Panc1 (cell line): ENCODE data around the gene PGM3.

Experiments
- SIN3A ChIP-seq: IDR thresholded peaks from 2 replicates; pipeline ENCODE4 v1.6.1; 2012; ENCODE audit warnings: low read depth, mild to moderate bottlenecking, low read length, moderate library complexity, borderline replicate concordance; ENCODE audit not compliant: insufficient read depth
- TF ChIP-seq, protein P1 (sequence below): fragments of 450-650 bp; IDR thresholded peaks from 2 replicates; pipeline ENCODE4 v1.5.1; 2017; ENCODE audit warnings: mild to moderate bottlenecking

DNA sequence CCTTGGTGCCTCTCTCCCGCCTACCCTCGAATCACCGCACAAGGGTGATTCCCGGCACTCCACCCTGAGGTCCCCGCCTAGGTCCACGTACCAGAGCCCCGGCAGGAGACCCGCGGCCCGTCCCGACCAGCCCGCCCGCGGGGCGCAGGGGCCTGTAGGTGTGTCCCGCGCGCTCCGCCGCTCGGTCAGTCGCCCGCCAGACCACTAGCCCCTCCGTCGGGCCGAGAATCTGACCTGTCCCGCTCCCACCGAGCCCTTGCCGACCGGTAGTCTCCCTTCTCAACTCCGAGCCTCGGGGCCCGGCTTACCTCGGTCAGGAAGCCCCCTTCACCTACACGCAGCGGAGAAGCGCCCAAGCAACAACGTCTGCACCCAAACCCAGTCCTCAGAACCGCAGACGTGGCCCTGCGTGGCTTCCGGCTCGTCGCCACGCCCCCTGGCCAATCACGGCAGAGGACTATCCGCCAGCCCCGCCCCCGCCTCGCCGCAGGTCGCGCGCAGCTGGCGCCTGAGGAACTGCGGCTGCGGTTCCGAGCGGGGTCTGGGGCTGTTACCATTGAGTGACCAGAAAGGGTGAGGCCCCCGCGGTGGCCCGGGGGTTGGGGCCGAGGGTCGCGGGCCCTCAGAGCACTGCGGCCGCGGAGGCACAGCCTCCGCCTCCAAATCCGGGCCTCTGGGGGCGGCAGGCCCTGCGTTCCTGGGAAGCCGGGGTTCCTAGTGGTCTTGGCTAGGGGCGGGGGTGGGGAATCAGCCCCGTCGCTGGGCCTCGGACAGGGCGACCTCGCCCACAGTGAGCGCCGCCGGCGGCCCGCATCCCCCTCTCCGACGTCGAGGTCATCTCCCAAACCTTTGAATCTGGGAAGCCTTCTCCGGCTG is at the start of gene PGM3, which contains the start of gene RWDD2A:
- no peak for TF ChIP-seq SIN3A
- TF ChIP-seq, protein P1, sequence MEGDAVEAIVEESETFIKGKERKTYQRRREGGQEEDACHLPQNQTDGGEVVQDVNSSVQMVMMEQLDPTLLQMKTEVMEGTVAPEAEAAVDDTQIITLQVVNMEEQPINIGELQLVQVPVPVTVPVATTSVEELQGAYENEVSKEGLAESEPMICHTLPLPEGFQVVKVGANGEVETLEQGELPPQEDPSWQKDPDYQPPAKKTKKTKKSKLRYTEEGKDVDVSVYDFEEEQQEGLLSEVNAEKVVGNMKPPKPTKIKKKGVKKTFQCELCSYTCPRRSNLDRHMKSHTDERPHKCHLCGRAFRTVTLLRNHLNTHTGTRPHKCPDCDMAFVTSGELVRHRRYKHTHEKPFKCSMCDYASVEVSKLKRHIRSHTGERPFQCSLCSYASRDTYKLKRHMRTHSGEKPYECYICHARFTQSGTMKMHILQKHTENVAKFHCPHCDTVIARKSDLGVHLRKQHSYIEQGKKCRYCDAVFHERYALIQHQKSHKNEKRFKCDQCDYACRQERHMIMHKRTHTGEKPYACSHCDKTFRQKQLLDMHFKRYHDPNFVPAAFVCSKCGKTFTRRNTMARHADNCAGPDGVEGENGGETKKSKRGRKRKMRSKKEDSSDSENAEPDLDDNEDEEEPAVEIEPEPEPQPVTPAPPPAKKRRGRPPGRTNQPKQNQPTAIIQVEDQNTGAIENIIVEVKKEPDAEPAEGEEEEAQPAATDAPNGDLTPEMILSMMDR: no peak
